ENCODE results near the gene CAPN13. TPM values are rescaled to one million over a fixed set of nuclear protein-coding genes. Genes with fewer than 3 reads are reported as not detected.

Gene CAPN13
- total RNA-seq, 1 experiment from 2014 or later, result not detected

GRCh38 chr2:30786923-30787685 is 20.1 kb downstream of the CAPN13 start:
- no peak for DNase-seq (ENCODE audit: low spot score)

- DNase-seq (ENCODE audit: low spot score), result no peak
These were observed 22.6 kb downstream of the CAPN13 start for GRCh38 chr2:30784682-30785081.

GRCh38 chr2:30781961-30782533 is 25.2 kb downstream of the CAPN13 start:
- no peak for DNase-seq (ENCODE audit: low spot score)

GRCh38 chr2:30781451-30781850 is 25.8 kb downstream of the CAPN13 start:
- DNase-seq (ENCODE audit: low spot score), result no peak

GRCh38 chr2:30780776-30781330 is 26.4 kb downstream of the CAPN13 start:
- no peak for DNase-seq (ENCODE audit: low spot score)

GRCh38 chr2:30778611-30779010 is 28.6 kb downstream of the CAPN13 start:
- DNase-seq (ENCODE audit: low spot score), result no peak

GRCh38 chr2:30777661-30778505 is 29.4 kb downstream of the CAPN13 start:
- no peak for DNase-seq (ENCODE audit: low spot score)

- no peak for DNase-seq (ENCODE audit: low spot score)
These were observed 30.2 kb downstream of the CAPN13 start for GRCh38 chr2:30776831-30777635.

GRCh38 chr2:30775833-30776232 is 31.4 kb downstream of the CAPN13 start:
- DNase-seq (ENCODE audit: low spot score), result no peak

- DNase-seq (ENCODE audit: low spot score), result no peak
These were observed 35.1 kb downstream of the CAPN13 start for GRCh38 chr2:30772021-30772705.

- no peak for DNase-seq (ENCODE audit: low spot score)
These were observed 36.2 kb downstream of the CAPN13 start for GRCh38 chr2:30770816-30771576.

GRCh38 chr2:30769891-30770462 is 37.3 kb downstream of the CAPN13 start:
- no peak for DNase-seq (ENCODE audit: low spot score)

- no peak for DNase-seq (ENCODE audit: low spot score)
These were observed 37.8 kb downstream of the CAPN13 start for GRCh38 chr2:30769481-30769780.

- DNase-seq (ENCODE audit: low spot score), result no peak
These were observed 38.4 kb downstream of the CAPN13 start for GRCh38 chr2:30768708-30769480.

- no peak for DNase-seq (ENCODE audit: low spot score)
These were observed 39.1 kb downstream of the CAPN13 start for GRCh38 chr2:30768036-30768686.

- no peak for DNase-seq (ENCODE audit: low spot score)
These were observed 40.6 kb downstream of the CAPN13 start for GRCh38 chr2:30766666-30767065.

GRCh38 chr2:30765876-30766470 is 41.3 kb downstream of the CAPN13 start:
- DNase-seq (ENCODE audit: low spot score), result no peak

GRCh38 chr2:30765191-30765590 is 42.1 kb downstream of the CAPN13 start:
- DNase-seq (ENCODE audit: low spot score), result no peak

Data from A172 (cell line).